ENCODE results near the gene BEND7. TPM values are rescaled to one million over a fixed set of nuclear protein-coding genes. Genes with fewer than 3 reads are reported as not detected.

BEND7 gene
- total RNA-seq, 1 donor from 2014 or later, result 15.8 TPM

- peaks cover 4% of the 10 kb centered on the region for H3K36me3 Mint-ChIP-seq (ENCODE audit: low read depth)
- no peak overlapping the region for H3K4me3 Mint-ChIP-seq (ENCODE audit: unreplicated experiment)
- H3K9me3 Mint-ChIP-seq (ENCODE audit: low read depth), result peaks cover 18% of the 10 kb centered on the region
- DNase-seq (ENCODE audit: low spot score), result no peak
- no peak for TF ChIP-seq CTCF (IDR thresholded peaks at IDR 0.05)
- peaks cover 17% of the 10 kb centered on the region for H3K27me3 Mint-ChIP-seq (ENCODE audit: low read depth)
- H3K27ac Mint-ChIP-seq (ENCODE audit: unreplicated experiment), result no peak overlapping the region
- peaks cover 6% of the 10 kb centered on the region for H3K4me1 Mint-ChIP-seq (ENCODE audit: low read depth)
These were observed 34.9 kb upstream of the BEND7 start for GRCh38 chr10:13563481-13564445.

- H3K36me3 Mint-ChIP-seq (ENCODE audit: low read depth), result peaks cover 4% of the 10 kb centered on the region
- TF ChIP-seq CTCF (IDR thresholded peaks at IDR 0.05), result no peak
- H3K27ac Mint-ChIP-seq (ENCODE audit: unreplicated experiment), result peak overlapping the region; percentile 60
- peaks cover 18% of the 10 kb centered on the region for H3K9me3 Mint-ChIP-seq (ENCODE audit: low read depth)
- no peak overlapping the region for H3K4me3 Mint-ChIP-seq (ENCODE audit: unreplicated experiment)
- no peak for DNase-seq (ENCODE audit: low spot score)
- H3K4me1 Mint-ChIP-seq (ENCODE audit: low read depth), result peaks cover 9% of the 10 kb centered on the region
- H3K27me3 Mint-ChIP-seq (ENCODE audit: low read depth), result peaks cover 10% of the 10 kb centered on the region
These were observed 31.8 kb upstream of the BEND7 start for GRCh38 chr10:13560597-13560996.

- H3K36me3 Mint-ChIP-seq (ENCODE audit: low read depth), result peaks cover under 1% of the 10 kb centered on the region
- H3K9me3 Mint-ChIP-seq (ENCODE audit: low read depth), result peaks cover 4% of the 10 kb centered on the region
- TF ChIP-seq CTCF (IDR thresholded peaks at IDR 0.05), result no peak
- no peak for DNase-seq (ENCODE audit: low spot score)
- H3K27me3 Mint-ChIP-seq (ENCODE audit: low read depth), result peaks cover 2% of the 10 kb centered on the region
- peaks cover 9% of the 10 kb centered on the region for H3K4me1 Mint-ChIP-seq (ENCODE audit: low read depth)
- H3K4me3 Mint-ChIP-seq (ENCODE audit: unreplicated experiment), result no peak overlapping the region
- H3K27ac Mint-ChIP-seq (ENCODE audit: unreplicated experiment), result no peak overlapping the region
These were observed 30.4 kb upstream of the BEND7 start for GRCh38 chr10:13559124-13559700.

GRCh38 chr10:13555884-13556510 is 27.2 kb upstream of the BEND7 start:
- peaks cover 6% of the 10 kb centered on the region for H3K9me3 Mint-ChIP-seq (ENCODE audit: low read depth)
- no peak for DNase-seq (ENCODE audit: low spot score)
- H3K27ac Mint-ChIP-seq (ENCODE audit: unreplicated experiment), result no peak overlapping the region
- no peak for TF ChIP-seq CTCF (IDR thresholded peaks at IDR 0.05)
- H3K36me3 Mint-ChIP-seq (ENCODE audit: low read depth), result peaks cover 2% of the 10 kb centered on the region
- H3K27me3 Mint-ChIP-seq (ENCODE audit: low read depth), result peaks cover 13% of the 10 kb centered on the region
- H3K4me1 Mint-ChIP-seq (ENCODE audit: low read depth), result peaks cover 9% of the 10 kb centered on the region
- no peak overlapping the region for H3K4me3 Mint-ChIP-seq (ENCODE audit: unreplicated experiment)

- no peaks in the 10 kb centered on the region for H3K4me1 Mint-ChIP-seq (ENCODE audit: low read depth)
- H3K27ac Mint-ChIP-seq (ENCODE audit: unreplicated experiment), result no peak overlapping the region
- H3K36me3 Mint-ChIP-seq (ENCODE audit: low read depth), result peaks cover 11% of the 10 kb centered on the region
- TF ChIP-seq CTCF (IDR thresholded peaks at IDR 0.05), result no peak
- H3K27me3 Mint-ChIP-seq (ENCODE audit: low read depth), result peaks cover 35% of the 10 kb centered on the region
- peaks cover 22% of the 10 kb centered on the region for H3K9me3 Mint-ChIP-seq (ENCODE audit: low read depth)
- H3K4me3 Mint-ChIP-seq (ENCODE audit: unreplicated experiment), result no peak overlapping the region
- no peak for DNase-seq (ENCODE audit: low spot score)
These were observed 22.0 kb upstream of the BEND7 start for GRCh38 chr10:13550802-13551201.

All from chondrocyte (in vitro differentiated cells).